ENCODE measurements around the gene MATN4. TPM values are rescaled to one million over a fixed set of nuclear protein-coding genes. Genes with fewer than 3 reads are reported as not detected.

The MATN4 gene, protein sequence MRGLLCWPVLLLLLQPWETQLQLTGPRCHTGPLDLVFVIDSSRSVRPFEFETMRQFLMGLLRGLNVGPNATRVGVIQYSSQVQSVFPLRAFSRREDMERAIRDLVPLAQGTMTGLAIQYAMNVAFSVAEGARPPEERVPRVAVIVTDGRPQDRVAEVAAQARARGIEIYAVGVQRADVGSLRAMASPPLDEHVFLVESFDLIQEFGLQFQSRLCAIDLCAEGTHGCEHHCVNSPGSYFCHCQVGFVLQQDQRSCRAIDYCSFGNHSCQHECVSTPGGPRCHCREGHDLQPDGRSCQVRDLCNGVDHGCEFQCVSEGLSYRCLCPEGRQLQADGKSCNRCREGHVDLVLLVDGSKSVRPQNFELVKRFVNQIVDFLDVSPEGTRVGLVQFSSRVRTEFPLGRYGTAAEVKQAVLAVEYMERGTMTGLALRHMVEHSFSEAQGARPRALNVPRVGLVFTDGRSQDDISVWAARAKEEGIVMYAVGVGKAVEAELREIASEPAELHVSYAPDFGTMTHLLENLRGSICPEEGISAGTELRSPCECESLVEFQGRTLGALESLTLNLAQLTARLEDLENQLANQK
- total RNA-seq, result 1 to 10 TPM in 1 of 4 donors, not detected in 3; 5.6 TPM

DNA sequence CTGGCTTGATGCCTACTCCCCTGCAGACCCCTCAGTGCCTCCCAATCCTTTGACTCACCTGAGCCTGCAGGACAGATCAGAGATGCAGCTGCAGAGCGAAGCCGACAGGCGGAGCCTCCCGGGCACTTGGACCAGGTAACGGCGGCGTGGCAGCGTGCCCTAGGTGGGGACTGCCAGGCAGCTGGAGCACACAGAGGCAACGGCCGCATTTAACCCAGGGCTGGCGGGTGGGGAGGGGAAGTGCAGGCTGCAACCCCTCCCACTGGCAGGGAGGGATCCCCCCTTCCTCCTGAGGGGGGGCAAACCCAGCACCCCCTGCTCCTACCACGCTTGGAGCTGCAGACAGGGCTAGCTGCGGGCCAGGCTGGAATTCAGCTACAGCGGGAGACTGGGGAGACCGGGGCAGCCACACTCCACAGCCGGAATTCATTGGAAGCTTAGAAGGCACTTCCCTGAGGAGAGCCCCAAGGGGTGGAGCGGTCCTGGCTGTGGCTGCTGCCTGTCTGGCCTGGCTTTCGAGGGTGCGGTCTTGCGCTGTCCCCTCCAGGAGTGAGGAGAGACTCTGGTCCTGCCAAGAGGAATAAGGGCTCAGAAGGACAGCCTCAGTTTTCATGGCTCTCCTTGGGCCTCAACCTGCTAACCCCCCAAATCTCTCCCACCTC is at the start of gene MATN4:
MATN4 (minus strand) TSS at position 183 of the 662 bp plus-strand sequence. CDS start 2,717 bp downstream, outside the sequence.
- Histone ChIP-seq H3K27me3 (peaks cover 0 to 18% of the 10 kb centered on the region in 2 donors), H3K4me1 (peaks cover 0 to 5% of the 10 kb centered on the region in 2 donors), H3K4me3 (no peak within 1 kb of the TSS), H3K27ac (no peak within 1 kb of the TSS), H3K9me3 (no peaks in the 10 kb centered on the region), H3K36me3 (no peaks in the 10 kb centered on the region)
- intact Hi-C loops (cut with DNase I; ENCODE audit: low total_unique reads), result no loop called here
- TF ChIP-seq POLR2A (IDR thresholded peaks at IDR 0.05), result no peak
- TF ChIP-seq, protein P1, sequence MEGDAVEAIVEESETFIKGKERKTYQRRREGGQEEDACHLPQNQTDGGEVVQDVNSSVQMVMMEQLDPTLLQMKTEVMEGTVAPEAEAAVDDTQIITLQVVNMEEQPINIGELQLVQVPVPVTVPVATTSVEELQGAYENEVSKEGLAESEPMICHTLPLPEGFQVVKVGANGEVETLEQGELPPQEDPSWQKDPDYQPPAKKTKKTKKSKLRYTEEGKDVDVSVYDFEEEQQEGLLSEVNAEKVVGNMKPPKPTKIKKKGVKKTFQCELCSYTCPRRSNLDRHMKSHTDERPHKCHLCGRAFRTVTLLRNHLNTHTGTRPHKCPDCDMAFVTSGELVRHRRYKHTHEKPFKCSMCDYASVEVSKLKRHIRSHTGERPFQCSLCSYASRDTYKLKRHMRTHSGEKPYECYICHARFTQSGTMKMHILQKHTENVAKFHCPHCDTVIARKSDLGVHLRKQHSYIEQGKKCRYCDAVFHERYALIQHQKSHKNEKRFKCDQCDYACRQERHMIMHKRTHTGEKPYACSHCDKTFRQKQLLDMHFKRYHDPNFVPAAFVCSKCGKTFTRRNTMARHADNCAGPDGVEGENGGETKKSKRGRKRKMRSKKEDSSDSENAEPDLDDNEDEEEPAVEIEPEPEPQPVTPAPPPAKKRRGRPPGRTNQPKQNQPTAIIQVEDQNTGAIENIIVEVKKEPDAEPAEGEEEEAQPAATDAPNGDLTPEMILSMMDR (IDR thresholded peaks at IDR 0.05), result no peak
- DNase-seq, result no peak

GRCh38 chr20:45355209-45356084 is 47.3 kb upstream of the MATN4 start:
- TF ChIP-seq POLR2A (IDR thresholded peaks at IDR 0.05), result no peak
- TF ChIP-seq, protein P1 (IDR thresholded peaks at IDR 0.05), result no peak
- no peak for DNase-seq
- intact Hi-C loops (cut with DNase I; ENCODE audit: low total_unique reads), result no loop called here
- peaks cover 0 to 5% of the 10 kb centered on the region in 2 donors for H3K4me1 ChIP-seq
- H3K36me3 ChIP-seq, result no peaks in the 10 kb centered on the region
- H3K27ac ChIP-seq, result peak overlapping the region; percentile 45 to 60
- H3K4me3 ChIP-seq, result no peak overlapping the region
- H3K9me3 ChIP-seq, result no peaks in the 10 kb centered on the region
- H3K27me3 ChIP-seq, result no peaks in the 10 kb centered on the region

DNA sequence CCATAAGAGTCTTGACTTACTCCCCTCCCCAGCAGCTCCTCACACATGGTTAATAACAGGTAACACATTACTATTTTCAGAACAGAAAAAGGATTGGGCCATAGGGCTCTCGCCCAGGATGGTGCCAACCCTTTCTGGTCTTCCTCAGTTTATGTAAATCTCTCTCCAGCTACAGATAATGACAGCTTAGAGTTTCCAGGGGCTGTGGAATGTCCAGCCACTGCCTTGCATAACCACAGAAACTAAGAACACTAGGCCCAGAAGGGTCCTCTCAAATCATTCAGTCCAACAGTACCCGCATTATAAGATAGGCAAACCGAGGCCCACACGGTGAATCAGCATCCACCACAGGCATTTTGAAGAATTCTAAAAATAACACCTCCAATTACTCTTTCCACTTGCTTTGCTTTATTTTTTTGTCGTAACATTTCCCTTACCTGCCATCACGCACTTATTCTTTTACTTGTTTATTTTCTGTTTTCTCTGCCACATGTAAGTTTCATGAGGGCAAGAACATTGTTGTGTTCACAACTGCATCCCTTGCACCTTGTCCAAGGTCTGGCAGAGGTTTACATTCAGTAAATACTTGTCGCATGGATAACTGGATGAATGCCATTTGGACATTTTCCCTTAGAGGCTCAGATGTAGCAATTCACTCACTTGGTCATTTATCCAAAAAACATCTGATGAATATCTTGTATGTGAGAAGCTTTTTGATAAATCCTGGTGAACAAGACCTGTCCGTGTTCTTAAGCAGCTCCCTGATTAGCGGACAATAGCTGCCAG is 46.5 kb upstream of the MATN4 start:
- Histone ChIP-seq H3K27ac (peak overlapping the region; percentile 45 to 60), H3K27me3 (no peaks in the 10 kb centered on the region), H3K9me3 (no peaks in the 10 kb centered on the region), H3K36me3 (no peaks in the 10 kb centered on the region), H3K4me1 (peaks cover 0 to 5% of the 10 kb centered on the region in 2 donors), H3K4me3 (no peak overlapping the region)
- TF ChIP-seq POLR2A (IDR thresholded peaks at IDR 0.05), result no peak
- TF ChIP-seq, protein P1 (IDR thresholded peaks at IDR 0.05), result no peak
- intact Hi-C loops (cut with DNase I; ENCODE audit: low total_unique reads), result no loop called here
- no peak for DNase-seq

- DNase-seq, result no peak
- peaks cover 0 to 1% of the 10 kb centered on the region in 2 donors for H3K4me1 ChIP-seq
- no peak overlapping the region for H3K27ac ChIP-seq
- no peak for TF ChIP-seq POLR2A (IDR thresholded peaks at IDR 0.05)
- TF ChIP-seq, protein P1 (IDR thresholded peaks at IDR 0.05), result no peak
- no peak overlapping the region for H3K4me3 ChIP-seq
- no peaks in the 10 kb centered on the region for H3K36me3 ChIP-seq
- intact Hi-C loops (cut with DNase I; ENCODE audit: low total_unique reads), result no loop called here
- H3K27me3 ChIP-seq, result no peaks in the 10 kb centered on the region
- H3K9me3 ChIP-seq, result no peaks in the 10 kb centered on the region
Measured at GRCh38 chr20:45353746-45354145, 45.6 kb upstream of the MATN4 start.

Data from uterus (tissue), 4 donors.